IMR-90 (cell line): Measurements from ENCODE around the gene PARVB. TPM values are rescaled to one million over a fixed set of nuclear protein-coding genes. Genes with fewer than 3 reads are reported as not detected.

ENCODE experiments used
- CHD1 ChIP-seq: IDR thresholded peaks from 2 replicates; pipeline ENCODE4 v1.6.1; 2012; ENCODE audit warnings: low read depth, low read length, improper control_type of control experiment
- CTCF ChIP-seq: conservative IDR thresholded peaks from 2 replicates; pipeline ENCODE4 v1.5.1; 2012; ENCODE audit warnings: mild to moderate bottlenecking, low read depth, low read length, improper control_type of control experiment
- MAZ ChIP-seq: IDR thresholded peaks from 2 replicates; pipeline ENCODE4 v1.6.1; 2012; ENCODE audit warnings: low read depth, mild to moderate bottlenecking, low read length, improper control_type of control experiment, moderate library complexity, borderline replicate concordance
- RCOR1 ChIP-seq: IDR thresholded peaks from 2 replicates; pipeline ENCODE4 v1.6.1; 2012; ENCODE audit warnings: mild to moderate bottlenecking, low read length, improper control_type of control experiment; ENCODE audit not compliant: insufficient replicate concordance
- polyA plus RNA-seq, 3 experiments: library from polyadenylated mRNA; depleted of rRNA; stranded (reverse); fragments of >200 nt; gene quantifications; 2 replicates each; pipeline ENCODE4 v1.2.3, GENCODE V29; 2012; ENCODE audit warnings: low replicate concordance in 1 of 3
- total RNA-seq: library from RNA; depleted of rRNA; stranded (reverse); fragments of >200 nt; gene quantifications from 2 replicates; pipeline ENCODE4 v1.2.3, GENCODE V29; 2012

Gene PARVB
- total and polyA plus RNA-seq, 2 of the 4 experiments (the other 2 are of a cell fraction): 44.3 to 53.9 TPM

GRCh38 chr22:44039566-44040171 lies 15.6 kb downstream of the PARVB start (continued):
- no peak for TF ChIP-seq CTCF
- TF ChIP-seq MAZ: no peak
- TF ChIP-seq CHD1: no peak
- TF ChIP-seq RCOR1: no peak
